Fibroblast of skin of scalp (primary cell): ENCODE data around the gene PPP1R14D.

Experiments
- DNase-seq: peaks from one replicate; pipeline ENCODE4 v3.0.0-alpha.2; 2013

PPP1R14D gene

DNA sequence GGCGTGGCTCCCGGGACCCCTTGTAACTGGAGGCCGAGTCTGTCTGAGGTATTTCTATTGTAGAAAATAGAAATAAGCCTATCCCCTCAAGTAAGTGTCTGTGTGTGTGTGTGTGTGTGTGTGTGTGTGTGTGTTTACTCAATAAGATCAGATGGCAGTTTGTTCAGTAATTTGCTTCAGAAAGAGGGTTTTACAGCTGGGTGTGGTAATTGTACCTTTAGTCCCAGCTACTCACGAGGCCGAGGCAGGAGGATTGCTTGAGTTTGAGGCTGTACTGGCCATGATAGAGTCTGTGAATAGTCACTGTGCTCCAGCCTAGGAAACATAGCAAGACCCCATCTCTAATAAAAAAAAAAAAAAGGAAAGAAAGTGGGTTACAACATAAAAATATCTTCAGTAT, 24.0 kb upstream of the PPP1R14D start:
- no peak for DNase-seq

GRCh38 chr15:40850576-40851112, 22.1 kb upstream of the PPP1R14D start:
- DNase-seq: no peak

DNA sequence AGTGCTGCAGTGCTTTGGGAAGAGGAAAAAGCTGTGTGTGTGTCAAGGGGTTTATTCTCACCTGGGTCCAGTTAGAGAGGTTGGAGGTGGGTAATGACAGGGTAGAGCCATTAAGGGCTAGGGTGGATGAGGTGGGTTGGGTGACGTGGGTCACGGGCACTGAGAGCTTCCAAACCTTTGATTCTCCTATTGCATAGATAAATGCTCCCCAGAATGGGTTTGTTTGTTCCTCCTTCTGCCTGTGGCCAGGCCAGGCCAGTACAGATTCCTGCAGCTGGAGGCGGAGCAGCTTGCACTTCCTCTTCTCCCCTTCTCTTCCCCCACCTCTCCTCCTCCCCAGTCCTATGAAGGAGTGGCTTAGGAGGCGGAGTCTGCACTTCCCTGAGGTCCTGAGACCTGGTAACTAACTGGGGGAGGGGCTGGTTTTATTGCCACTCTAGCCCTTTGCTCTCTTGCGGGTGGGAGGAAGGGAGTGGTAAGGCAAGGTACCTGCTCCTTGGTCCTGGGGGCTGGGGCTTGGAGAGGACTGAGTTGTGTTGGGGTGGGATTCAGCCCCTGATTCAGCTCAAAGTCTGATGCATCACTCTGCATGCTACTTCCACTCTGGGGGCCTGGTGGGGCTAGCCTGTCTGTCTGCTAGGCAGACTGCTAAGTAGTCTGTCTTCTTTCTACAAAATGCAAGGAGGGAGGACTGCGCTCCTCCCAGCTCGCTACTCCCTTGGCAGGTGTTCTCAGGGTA, 18.9 kb upstream of the PPP1R14D start:
- DNase-seq: no peak

GRCh38 chr15:40846841-40847222, 18.3 kb upstream of the PPP1R14D start:
- no peak for DNase-seq

DNA sequence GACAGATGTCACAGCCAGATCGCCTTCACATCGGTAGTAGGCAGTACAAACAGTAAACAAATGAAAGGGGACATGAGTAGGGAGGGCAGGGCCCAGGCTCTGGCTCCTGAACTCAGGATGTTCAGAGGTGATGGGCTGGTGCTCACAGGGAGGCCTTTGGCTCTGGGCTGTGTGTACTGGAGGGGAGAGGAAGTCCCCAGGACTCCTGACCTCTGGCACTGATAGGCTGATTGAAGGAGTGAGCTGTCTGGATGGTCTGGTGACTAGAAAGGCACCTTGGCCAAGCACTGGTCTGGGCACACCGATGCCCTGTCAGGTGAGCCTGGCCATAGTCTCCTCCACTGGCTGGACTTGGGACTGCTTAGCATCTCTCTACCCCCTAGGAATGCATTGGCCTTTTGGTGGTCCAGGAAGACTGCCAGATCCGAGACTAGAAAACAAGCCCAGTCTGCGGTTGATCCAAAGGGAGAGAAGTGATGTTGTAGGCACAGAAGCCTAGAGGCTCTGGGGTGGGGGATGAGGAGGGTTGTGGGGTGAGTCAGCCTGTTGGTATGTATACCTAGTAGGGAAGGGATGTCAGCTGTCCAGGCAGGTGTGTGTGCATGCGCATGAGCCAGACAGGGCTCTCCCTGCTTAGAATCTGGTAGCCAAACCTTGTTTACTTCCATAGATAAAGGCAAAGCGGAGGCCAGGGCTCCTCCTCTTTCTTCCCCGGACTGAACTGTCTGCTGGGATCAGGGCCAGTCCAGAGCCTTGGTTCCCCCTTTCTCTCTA, 17.2 kb upstream of the PPP1R14D start:
- no peak for DNase-seq

DNA sequence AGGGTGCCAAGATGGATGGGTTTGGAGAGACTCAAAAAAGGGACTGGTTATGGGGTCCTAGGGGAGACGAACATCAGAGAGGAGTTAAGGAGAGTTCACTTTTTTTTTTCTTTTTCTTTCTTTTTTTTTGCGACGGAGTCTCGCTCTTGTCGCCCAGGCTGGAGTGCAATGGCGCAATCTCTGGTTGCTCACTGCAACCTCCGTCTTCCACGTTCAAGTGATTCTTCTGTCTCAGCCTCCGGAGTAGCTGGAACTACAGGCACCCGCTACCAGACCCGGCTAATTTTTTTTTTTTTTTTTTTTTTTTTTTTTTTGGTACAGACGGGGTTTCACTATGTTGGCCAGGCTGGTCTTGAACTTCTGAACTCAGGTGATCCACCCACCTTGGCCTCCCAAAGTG, 16.5 kb upstream of the PPP1R14D start:
- DNase-seq: no peak

- DNase-seq: no peak
Observed at GRCh38 chr15:40844696-40845030, 16.2 kb upstream of the PPP1R14D start.

GRCh38 chr15:40843885-40844695, 15.6 kb upstream of the PPP1R14D start, which contains the start of gene SPINT1:
TSS of gene SPINT1 (plus strand) at chr15:40844048. CDS start at chr15:40844555, 507 bp downstream.
- no peak for DNase-seq

DNA sequence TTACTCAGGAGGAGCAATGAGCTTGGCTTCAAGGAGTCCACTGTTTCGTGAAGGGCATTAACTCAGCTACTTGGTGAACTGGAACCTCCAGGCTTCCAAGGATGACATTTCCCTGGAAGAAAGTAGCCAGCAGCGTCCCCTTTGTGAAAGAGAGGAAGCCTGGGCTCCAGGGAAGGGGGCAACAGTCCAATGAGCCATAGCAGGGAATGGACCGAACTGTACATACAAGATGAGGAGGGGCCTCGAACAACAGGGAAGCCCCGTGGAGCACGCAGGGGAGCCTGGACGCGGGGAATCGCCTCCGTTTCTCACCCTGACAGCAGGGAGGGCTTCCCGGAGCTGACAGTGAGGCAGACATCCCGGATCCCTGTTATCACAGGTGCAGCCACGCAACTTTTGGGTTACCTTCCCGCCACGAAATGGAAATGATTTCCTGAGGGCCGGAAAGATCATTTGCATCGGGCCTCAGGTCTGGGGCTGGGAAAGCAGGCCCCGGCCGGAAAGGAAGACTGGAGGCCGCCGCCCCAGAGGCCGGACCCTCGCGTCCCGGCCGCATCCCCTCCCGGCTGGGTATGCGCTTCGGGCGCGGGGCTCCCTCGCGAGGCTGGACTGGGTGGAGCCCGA, 14.9 kb upstream of the PPP1R14D start:
- DNase-seq: no peak

GRCh38 chr15:40841741-40842140, 13.2 kb upstream of the PPP1R14D start:
- no peak for DNase-seq

- no peak for DNase-seq
Observed at GRCh38 chr15:40838756-40839155, 10.2 kb upstream of the PPP1R14D start.

- DNase-seq: no peak
Observed at GRCh38 chr15:40836020-40836419, 7.5 kb upstream of the PPP1R14D start.

- no peak for DNase-seq
Observed at GRCh38 chr15:40832903-40833302, 4.4 kb upstream of the PPP1R14D start.

DNA sequence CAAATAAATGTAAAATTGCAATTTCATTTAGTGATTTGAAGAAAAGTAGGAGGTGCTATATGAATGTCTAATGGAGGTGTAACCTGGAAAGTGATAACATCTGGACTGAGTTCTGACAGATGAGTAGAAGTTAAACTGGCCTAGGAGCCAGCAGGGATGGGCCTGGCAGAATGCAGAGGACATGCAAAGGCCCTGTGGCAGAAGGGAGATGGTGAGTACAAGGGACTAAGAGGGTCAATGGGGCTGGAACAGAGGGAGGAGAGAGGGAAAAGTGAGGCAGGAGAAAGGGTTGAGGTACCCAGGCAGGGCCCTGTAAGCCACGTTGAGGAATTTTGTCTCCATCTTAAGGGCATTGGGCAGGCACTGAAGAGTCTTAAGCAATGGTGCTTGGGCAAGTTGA, 3.4 kb upstream of the PPP1R14D start:
- DNase-seq: no peak

- DNase-seq: no peak
Observed at GRCh38 chr15:40830884-40831283, 2.4 kb upstream of the PPP1R14D start.

GRCh38 chr15:40829115-40829514, 607 bp upstream of the PPP1R14D start:
- no peak for DNase-seq

- DNase-seq: no peak
Observed at GRCh38 chr15:40826423-40827075, 2.0 kb downstream of the PPP1R14D start.

DNA sequence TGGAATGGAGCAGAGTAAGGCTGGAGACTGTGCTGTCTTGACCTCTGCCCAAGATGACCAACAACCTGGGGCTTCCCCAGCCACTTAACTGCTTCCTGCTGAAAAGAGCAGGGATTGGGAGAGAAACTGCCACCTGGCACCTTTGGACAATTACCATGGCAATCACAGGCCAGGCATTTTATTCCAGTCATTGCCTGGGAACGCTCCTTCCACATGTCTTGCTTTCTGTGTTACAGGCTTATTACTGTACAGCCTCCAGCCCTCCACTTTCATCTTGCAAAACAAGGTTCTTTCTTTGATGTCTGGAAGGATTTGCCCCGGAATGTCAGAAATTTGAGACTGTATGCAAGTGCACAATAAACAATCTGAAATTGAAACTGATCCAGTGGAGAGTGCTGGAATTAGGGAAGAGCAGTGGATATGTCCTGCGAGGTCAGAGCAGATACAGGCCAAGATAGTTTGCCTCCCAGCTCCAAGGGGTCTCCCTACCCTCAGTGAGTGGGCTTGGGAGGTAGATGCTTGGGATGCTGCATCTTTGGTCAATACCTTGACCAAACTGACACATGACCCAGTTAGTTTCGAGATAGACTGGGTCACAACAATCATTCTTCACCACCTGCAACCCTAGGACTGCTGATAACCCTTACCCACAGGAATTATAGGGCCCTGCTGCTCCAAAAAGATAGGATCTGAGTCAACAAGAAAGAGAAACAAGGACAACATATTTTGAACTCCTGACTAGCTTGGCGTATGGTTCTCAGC, 2.7 kb downstream of the PPP1R14D start:
- no peak for DNase-seq

- DNase-seq: no peak
Observed at GRCh38 chr15:40823572-40824343, 4.8 kb downstream of the PPP1R14D start.

DNA sequence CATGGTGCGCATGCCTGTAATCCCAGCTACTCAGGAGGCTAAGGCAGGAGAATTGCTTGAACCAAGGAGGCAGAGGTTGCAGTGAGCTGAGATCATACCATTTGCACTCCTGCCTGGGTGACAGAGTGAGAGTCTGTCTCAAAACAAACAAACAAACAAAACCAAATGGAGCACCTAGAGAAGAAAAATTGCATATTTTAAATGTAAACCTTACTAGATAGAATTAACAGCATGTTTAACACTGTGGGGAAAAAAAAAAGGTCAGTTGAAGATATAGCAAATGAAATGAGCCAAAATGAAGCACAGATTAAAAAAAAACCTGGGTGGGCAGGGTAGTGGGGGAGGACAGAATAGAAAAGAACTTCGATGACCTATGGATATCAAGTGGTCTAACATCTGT, 7.3 kb downstream of the PPP1R14D start:
- DNase-seq: no peak
